HFF-Myc (cell line): ENCODE measurements around the gene SEMA4A.
A peak's percentile ranks its signal among the peaks of the same experiment; 100 is the strongest.

Source experiments
- DNase-seq: peaks from one replicate; pipeline ENCODE4 v3.0.0-alpha.2; 2011; ENCODE audit warnings: low read depth; ENCODE audit errors: extremely low read depth
- H3K4me3 ChIP-seq: replicated peaks from 2 replicates; pipeline ENCODE4 v1.5.1; 2011; ENCODE audit warnings: low read depth, mild to moderate bottlenecking, control low read depth, low read length
- CTCF ChIP-seq: IDR thresholded peaks from 2 replicates; pipeline ENCODE4 v1.5.1; 2012; ENCODE audit warnings: mild to moderate bottlenecking, low read depth, low read length, control low read depth; ENCODE audit errors: missing control alignments

The SEMA4A gene

DNA sequence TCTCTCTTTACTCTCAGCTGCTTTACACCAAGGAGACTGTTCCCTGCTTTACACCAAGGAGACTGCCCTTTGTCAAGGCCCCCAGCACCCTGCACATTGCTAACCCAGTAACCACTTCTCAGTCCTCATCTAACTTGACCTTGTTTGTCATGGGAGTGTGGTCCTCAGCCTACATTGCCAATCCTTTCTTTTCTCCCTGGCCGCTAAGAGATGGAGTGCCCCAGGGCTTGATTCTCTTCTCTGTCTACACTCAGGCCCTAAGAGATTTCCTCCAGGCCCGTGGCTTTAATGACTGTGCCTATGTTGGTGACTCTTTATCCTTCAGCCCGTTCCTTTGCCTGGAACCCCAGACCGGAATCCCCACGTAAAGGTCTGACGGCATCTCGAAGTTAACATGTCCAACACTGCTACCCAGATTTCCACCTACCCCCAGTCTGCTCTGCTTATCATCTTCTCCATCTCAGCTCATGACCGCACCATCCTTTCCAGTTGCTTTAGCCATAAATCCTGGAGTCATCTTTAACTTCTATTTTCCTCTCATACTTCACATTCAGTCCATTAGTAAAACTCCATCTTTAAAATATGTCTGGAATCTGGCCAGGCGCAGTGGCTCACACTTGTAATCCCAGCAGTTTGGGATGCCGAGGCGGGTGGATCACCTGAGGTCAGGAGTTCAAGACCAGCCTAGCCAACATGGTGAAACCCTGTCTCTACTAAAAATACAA is 9.5 kb upstream of the SEMA4A start:
- DNase-seq: no peak
- no peak for TF ChIP-seq CTCF
- no peak overlapping the region for H3K4me3 ChIP-seq

GRCh38 chr1:156144742-156145141 is 8.6 kb upstream of the SEMA4A start:
- no peak overlapping the region for H3K4me3 ChIP-seq
- TF ChIP-seq CTCF: no peak
- DNase-seq: no peak

GRCh38 chr1:156145650-156146019 is 7.8 kb upstream of the SEMA4A start:
- TF ChIP-seq CTCF: no peak
- H3K4me3 ChIP-seq: no peak overlapping the region
- no peak for DNase-seq

DNA sequence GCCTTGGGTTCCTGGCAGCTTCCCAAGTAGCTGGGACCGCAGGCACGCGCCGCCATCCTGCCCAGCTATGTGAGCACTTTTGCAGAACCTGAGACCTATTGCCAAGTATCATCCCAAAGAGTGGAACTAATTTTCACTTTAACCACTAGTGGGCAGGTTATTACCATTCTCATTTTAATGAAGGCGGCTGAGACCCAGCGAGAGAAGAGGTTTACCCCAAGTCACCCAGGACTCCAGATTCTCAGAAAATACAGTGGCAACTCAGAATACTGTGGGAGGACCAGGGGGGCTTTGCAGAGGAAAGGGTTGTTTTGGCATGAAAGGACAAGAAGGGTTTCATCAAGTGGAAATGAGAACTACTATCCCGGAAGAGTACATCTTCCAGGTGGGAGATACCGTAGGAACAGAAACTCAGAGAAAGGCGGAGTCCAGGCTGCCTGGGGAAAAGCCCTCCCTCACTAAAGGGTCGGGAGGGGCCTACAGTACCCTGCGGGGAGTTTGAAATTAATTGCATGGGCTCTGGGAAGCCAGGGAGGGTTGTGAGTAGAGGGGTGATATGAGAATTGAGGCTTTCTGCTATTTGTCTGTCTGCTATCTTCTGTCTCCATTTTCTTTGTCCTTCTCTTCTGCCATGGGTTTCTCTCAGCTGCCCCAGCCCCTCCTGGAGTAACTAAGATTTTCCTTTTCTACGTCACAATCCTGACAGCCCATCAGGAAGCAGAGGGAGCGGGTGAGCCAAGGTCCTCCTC is 7.2 kb upstream of the SEMA4A start:
- no peak overlapping the region for H3K4me3 ChIP-seq
- peak; percentile 85 for DNase-seq
- peak; percentile 63 for TF ChIP-seq CTCF

- no peak overlapping the region for H3K4me3 ChIP-seq
- no peak for DNase-seq
- TF ChIP-seq CTCF: no peak
Measured at GRCh38 chr1:156146769-156147405, 6.5 kb upstream of the SEMA4A start.

DNA sequence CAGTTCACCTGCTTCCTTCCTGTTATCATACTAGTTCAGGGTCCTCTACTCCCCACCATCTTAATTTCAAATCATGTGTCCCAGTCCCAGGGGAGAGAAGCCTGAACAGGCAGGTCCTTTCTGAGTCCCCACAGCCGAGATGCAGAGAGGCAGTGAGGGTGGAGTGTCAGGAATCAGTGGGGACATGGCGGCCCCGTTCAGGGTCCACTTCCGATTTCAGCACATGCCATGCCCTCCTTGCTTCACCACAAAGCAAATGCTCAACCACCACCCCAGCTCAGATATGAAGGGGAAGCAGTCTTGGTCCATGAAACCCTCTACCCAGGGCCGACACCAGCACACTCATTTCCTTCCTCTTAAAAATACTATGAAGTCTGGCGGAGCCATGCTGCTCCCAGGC is 5.2 kb upstream of the SEMA4A start:
- no peak overlapping the region for H3K4me3 ChIP-seq
- no peak for DNase-seq
- TF ChIP-seq CTCF: no peak
